Nephron progenitor cell (in vitro differentiated cells): ENCODE results near the gene B9D1.

Experiments
- DNase-seq: peaks from one replicate; pipeline ENCODE4 v3.0.0; 2021
- H3K27ac Mint-ChIP-seq: 2 replicates; pipeline ENCODE4 v1.8.0; 2021; ENCODE audit warnings: mild to moderate bottlenecking, moderate library complexity, mixed read lengths
- H3K27me3 Mint-ChIP-seq: 2 replicates; pipeline ENCODE4 v1.8.0; 2021; ENCODE audit warnings: mild to moderate bottlenecking, low read depth, mixed read lengths; ENCODE audit not compliant: poor library complexity
- H3K36me3 Mint-ChIP-seq: 2 replicates; pipeline ENCODE4 v1.8.0; 2021; ENCODE audit warnings: low read depth, mixed read lengths
- H3K4me1 Mint-ChIP-seq: 2 replicates; pipeline ENCODE4 v1.8.0; 2021; ENCODE audit warnings: mixed read lengths
- H3K4me3 Mint-ChIP-seq: 2 replicates; pipeline ENCODE4 v1.8.0; 2021; ENCODE audit warnings: mild to moderate bottlenecking, moderate library complexity, mixed read lengths
- H3K9me3 Mint-ChIP-seq: 2 replicates; pipeline ENCODE4 v1.8.0; 2021; ENCODE audit warnings: mild to moderate bottlenecking, moderate library complexity, mixed read lengths
- CTCF ChIP-seq: fragments of 200-600 bp; sonication (generic); IDR thresholded peaks from 2 replicates; pipeline ENCODE4 v1.5.0; 2021; ENCODE audit warnings: antibody characterized with exemption

Gene B9D1

GRCh38 chr17:19303367-19303776 is 59.2 kb downstream of the B9D1 start:
- H3K36me3 Mint-ChIP-seq: peaks cover 4% of the 10 kb centered on the region
- H3K27me3 Mint-ChIP-seq: no peaks in the 10 kb centered on the region
- no peak overlapping the region for H3K27ac Mint-ChIP-seq
- TF ChIP-seq CTCF: no peak
- peaks cover 11% of the 10 kb centered on the region for H3K4me1 Mint-ChIP-seq
- DNase-seq: no peak
- no peak overlapping the region for H3K4me3 Mint-ChIP-seq
- no peaks in the 10 kb centered on the region for H3K9me3 Mint-ChIP-seq

GRCh38 chr17:19302791-19303331 is 59.7 kb downstream of the B9D1 start:
- no peak for TF ChIP-seq CTCF
- Mint-ChIP-seq H3K4me3 (no peak overlapping the region), H3K36me3 (peaks cover 4% of the 10 kb centered on the region), H3K4me1 (peaks cover 12% of the 10 kb centered on the region), H3K9me3 (no peaks in the 10 kb centered on the region), H3K27me3 (no peaks in the 10 kb centered on the region), H3K27ac (peak overlapping the region; percentile 51)
- no peak for DNase-seq

GRCh38 chr17:19301973-19302372 is 60.5 kb downstream of the B9D1 start:
- Mint-ChIP-seq H3K36me3 (no peaks in the 10 kb centered on the region), H3K27ac (peak overlapping the region; percentile 95), H3K4me1 (peaks cover 19% of the 10 kb centered on the region), H3K9me3 (no peaks in the 10 kb centered on the region), H3K27me3 (no peaks in the 10 kb centered on the region), H3K4me3 (no peak overlapping the region)
- no peak for DNase-seq
- TF ChIP-seq CTCF: no peak

GRCh38 chr17:19301274-19301951 is 61.1 kb downstream of the B9D1 start:
- H3K27ac Mint-ChIP-seq: peak overlapping the region; percentile 95
- peaks cover 24% of the 10 kb centered on the region for H3K4me1 Mint-ChIP-seq

GRCh38 chr17:19299866-19300265 is 62.7 kb downstream of the B9D1 start:
- Mint-ChIP-seq H3K27me3 (no peaks in the 10 kb centered on the region), H3K4me1 (peaks cover 30% of the 10 kb centered on the region), H3K9me3 (no peaks in the 10 kb centered on the region), H3K36me3 (no peaks in the 10 kb centered on the region), H3K27ac (no peak overlapping the region), H3K4me3 (no peak overlapping the region)
- DNase-seq: no peak
- no peak for TF ChIP-seq CTCF

More at GRCh38 chr17:19301274-19301951, 61.1 kb downstream of the B9D1 start:
- Mint-ChIP-seq H3K36me3 (no peaks in the 10 kb centered on the region), H3K9me3 (no peaks in the 10 kb centered on the region), H3K27me3 (no peaks in the 10 kb centered on the region), H3K4me3 (no peak overlapping the region)
- TF ChIP-seq CTCF: no peak
- DNase-seq: no peak

- DNase-seq: no peak
- H3K27me3 Mint-ChIP-seq: no peaks in the 10 kb centered on the region
- no peaks in the 10 kb centered on the region for H3K9me3 Mint-ChIP-seq
- no peak for TF ChIP-seq CTCF
- H3K4me1 Mint-ChIP-seq: peaks cover 30% of the 10 kb centered on the region
- H3K4me3 Mint-ChIP-seq: no peak overlapping the region
- H3K27ac Mint-ChIP-seq: no peak overlapping the region
- H3K36me3 Mint-ChIP-seq: no peaks in the 10 kb centered on the region
Measured at GRCh38 chr17:19299214-19299747, 63.2 kb downstream of the B9D1 start.
